ENCODE results near the gene TSPAN4.

The TSPAN4 gene

GRCh38 chr11:905952-906351, 63.3 kb downstream of the TSPAN4 start:
- no peak for DNase-seq (ENCODE audit: extremely low read depth in 1 of 2, low read depth in 1 of 2)

- DNase-seq (ENCODE audit: extremely low read depth in 1 of 2, low read depth in 1 of 2): no peak
Measured at GRCh38 chr11:907668-908067, 65.0 kb downstream of the TSPAN4 start.

- DNase-seq (ENCODE audit: extremely low read depth in 1 of 2, low read depth in 1 of 2): no peak
Measured at GRCh38 chr11:908273-908672, 65.6 kb downstream of the TSPAN4 start.

DNA sequence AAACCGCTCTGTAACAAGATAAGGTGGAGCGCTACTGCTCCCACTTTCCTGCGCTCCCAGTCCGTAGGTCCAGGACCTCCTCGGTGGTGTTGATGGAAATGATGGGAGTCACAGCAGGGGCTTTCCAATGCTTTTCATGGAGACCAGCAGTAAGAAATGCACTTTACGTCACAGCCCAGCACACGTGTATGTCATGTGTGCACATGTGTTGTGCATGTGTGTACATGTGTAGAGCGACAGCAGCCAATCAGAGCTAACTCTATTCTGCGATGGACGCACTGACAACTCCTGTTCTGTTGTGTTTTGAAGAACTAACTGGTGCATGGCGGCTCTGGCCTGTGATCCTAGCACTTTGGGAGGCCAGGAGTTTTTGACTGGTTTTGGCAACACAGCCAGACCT, 66.8 kb downstream of the TSPAN4 start:
- DNase-seq (ENCODE audit: extremely low read depth in 1 of 2, low read depth in 1 of 2): no peak

- no peak for DNase-seq (ENCODE audit: extremely low read depth in 1 of 2, low read depth in 1 of 2)
Measured at GRCh38 chr11:910044-910588, 67.5 kb downstream of the TSPAN4 start.

- DNase-seq (ENCODE audit: extremely low read depth in 1 of 2, low read depth in 1 of 2): peak; percentile 26 to 73
Measured at GRCh38 chr11:910589-911030, 68.0 kb downstream of the TSPAN4 start, which contains the start of gene CHID1. Gene CHID1, minus strand, starts transcription at chr11:910810. Its CDS starts 5,994 bp downstream, at chr11:904816.

DNA sequence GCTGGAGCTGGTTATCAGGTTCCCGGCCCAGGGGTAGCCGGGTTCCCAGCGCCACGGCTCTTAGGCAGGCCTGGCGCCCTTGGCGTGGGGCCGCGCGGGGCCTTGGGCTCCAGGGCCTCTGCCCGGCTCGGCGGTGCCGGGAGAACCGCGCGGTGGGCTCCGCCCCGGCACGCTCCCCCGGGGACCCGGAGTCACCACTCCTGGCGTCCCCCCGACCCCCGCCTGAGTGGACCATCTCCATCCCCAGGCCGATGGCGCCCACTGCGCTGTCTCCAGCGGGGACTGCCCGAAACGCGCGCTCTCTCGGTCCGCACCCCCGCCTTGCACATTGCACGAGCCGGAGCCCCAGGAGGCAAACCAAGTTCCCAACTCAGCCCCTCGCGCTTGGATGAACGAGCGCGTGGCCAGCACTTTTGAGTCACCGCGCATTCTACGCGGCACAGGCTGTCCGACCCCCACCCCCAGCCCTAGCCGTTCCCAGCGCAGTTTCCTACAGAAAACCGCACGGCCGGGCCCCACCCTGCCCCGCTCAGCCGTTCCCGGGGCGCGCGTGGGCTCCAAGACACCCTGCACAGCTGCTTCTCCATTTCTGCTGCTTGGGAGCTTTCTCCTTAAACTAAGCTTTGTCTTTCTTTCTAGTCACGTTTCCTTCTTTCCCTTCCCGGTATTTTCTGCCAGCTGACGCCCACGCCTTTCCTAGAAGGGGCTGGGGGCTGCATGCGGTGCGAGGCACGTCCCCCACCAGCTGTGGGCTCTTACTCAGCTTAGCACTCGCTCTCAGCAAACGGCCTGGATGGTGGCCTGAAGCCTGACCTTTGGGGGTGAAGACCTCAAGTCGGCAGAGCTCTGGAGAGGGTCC, 68.6 kb downstream of the TSPAN4 start:
- DNase-seq (ENCODE audit: extremely low read depth in 1 of 2, low read depth in 1 of 2): peak in 1 of 2 donors; percentile 19

DNA sequence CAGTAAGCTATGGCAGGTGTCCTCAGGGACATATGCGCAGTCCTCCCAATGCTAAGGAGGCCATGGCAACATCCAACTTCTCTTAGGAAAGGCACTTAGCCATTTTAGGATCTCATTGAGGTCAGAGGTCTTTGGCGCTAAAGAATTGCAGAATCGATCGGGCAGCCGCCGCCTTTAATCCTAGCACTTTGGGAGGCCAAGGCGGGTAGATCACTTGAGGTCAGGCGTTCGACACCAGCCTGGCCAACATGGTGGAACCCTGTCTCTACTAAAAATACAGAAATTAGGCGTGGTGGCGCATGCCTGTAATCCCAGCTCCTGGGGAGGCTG, 69.2 kb downstream of the TSPAN4 start:
- DNase-seq (ENCODE audit: extremely low read depth in 1 of 2, low read depth in 1 of 2): no peak

DNA sequence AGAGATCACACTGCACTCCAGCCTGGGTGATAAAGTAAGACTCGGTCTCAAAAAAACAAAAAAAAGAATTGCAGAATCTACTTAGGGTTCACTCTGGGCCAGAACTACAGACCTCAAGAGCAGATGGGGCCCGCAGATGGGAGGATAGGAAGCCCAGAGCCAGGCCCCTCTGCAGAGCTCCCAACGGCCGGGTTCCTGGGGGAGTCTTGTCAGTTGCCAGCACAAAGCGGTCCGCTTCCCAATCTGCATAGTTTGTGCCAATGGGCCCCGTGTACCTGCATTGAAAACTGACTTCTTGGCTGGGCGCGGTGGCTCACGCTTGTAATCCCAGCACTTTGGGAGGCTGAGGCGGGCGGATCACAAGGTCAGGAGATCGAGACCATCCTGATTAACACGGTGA, 69.6 kb downstream of the TSPAN4 start:
- DNase-seq (ENCODE audit: extremely low read depth in 1 of 2, low read depth in 1 of 2): no peak

DNA sequence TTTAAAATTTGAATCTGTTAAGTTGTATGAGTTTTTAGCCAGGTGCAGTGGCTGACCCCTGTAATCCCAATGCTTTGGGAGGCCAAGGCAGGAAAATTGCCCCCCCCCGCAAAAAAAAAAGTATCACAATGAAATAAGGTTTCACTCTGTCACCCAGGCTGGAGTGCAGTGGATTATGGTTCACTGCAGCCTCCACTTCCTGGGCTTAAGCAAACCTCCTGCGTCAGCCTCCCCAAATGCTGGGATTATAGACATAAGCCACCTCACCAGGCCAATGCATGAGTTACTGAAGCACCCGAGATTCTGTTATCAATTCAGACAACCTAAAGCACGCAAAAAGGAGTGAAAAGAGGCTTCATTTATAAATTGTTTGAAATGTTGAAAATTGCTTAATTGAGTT, 70.4 kb downstream of the TSPAN4 start:
- no peak for DNase-seq (ENCODE audit: extremely low read depth in 1 of 2, low read depth in 1 of 2)

GRCh38 chr11:914204-914603, 71.6 kb downstream of the TSPAN4 start:
- no peak for DNase-seq (ENCODE audit: extremely low read depth in 1 of 2, low read depth in 1 of 2)

- no peak for DNase-seq (ENCODE audit: extremely low read depth in 1 of 2, low read depth in 1 of 2)
Measured at GRCh38 chr11:914747-915501, 72.3 kb downstream of the TSPAN4 start.

All from activated CD8-positive, alpha-beta memory T cell treated with anti-CD3 and anti-CD28 coated beads for 1 hour (primary cell).